ENCODE data around the gene PSMG4.

PSMG4 gene

GRCh38 chr6:3236005-3236404 lies 22.7 kb upstream of the PSMG4 start:
- H3K9me2 ChIP-seq (replicated peaks; ENCODE audit: insufficient read depth, low read length), result no peaks in the 10 kb centered on the region
- H2AFZ ChIP-seq (ENCODE audit: low read depth, low read length, severe bottlenecking), result no peak overlapping the region
- H3K36me3 ChIP-seq (ENCODE audit: low read length), result no peaks in the 10 kb centered on the region
- H3K4me2 ChIP-seq (ENCODE audit: low read depth, low read length, poor library complexity, severe bottlenecking), result no peak overlapping the region
- H3K27me3 ChIP-seq (ENCODE audit: low read length), result no peaks in the 10 kb centered on the region
- H3K9ac ChIP-seq (ENCODE audit: low read length), result no peak overlapping the region
- no peaks in the 10 kb centered on the region for H3K9me3 ChIP-seq (ENCODE audit: insufficient read depth, low read length)
- no peaks in the 10 kb centered on the region for H4K20me1 ChIP-seq (ENCODE audit: low read depth, low read length)
- peaks cover 7% of the 10 kb centered on the region; the same call in 1 of the 2 replicates for H3F3A ChIP-seq (ENCODE audit: insufficient read depth)
- TF ChIP-seq CTCF (IDR thresholded peaks at IDR 0.05; ENCODE audit: insufficient read depth, low read length, poor library complexity, severe bottlenecking), result no peak
- TF ChIP-seq EZH2phosphoT487 (conservative IDR thresholded peaks at IDR 0.05; ENCODE audit: low read length), result no peak
- H3K79me2 ChIP-seq (ENCODE audit: insufficient read depth, low read length), result no peaks in the 10 kb centered on the region
- H3K4me3 ChIP-seq (ENCODE audit: insufficient read depth, low read length, poor library complexity, severe bottlenecking), result no peak overlapping the region
- H3K27ac ChIP-seq (ENCODE audit: low read depth, low read length), result no peak overlapping the region

GRCh38 chr6:3237761-3238662 lies 20.7 kb upstream of the PSMG4 start:
- H3K27me3 ChIP-seq (ENCODE audit: low read length), result no peaks in the 10 kb centered on the region
- H3K4me3 ChIP-seq (ENCODE audit: insufficient read depth, low read length, poor library complexity, severe bottlenecking), result no peak overlapping the region
- H3K4me2 ChIP-seq (ENCODE audit: low read depth, low read length, poor library complexity, severe bottlenecking), result peak overlapping the region; percentile 21
- no peak overlapping the region for H3K9ac ChIP-seq (ENCODE audit: low read length)
- TF ChIP-seq EZH2phosphoT487 (conservative IDR thresholded peaks at IDR 0.05; ENCODE audit: low read length) (no peak), CTCF (IDR thresholded peaks at IDR 0.05; ENCODE audit: insufficient read depth, low read length, poor library complexity, severe bottlenecking) (no peak)
- no peaks in the 10 kb centered on the region for H3K36me3 ChIP-seq (ENCODE audit: low read length)
- H3K27ac ChIP-seq (ENCODE audit: low read depth, low read length), result no peak overlapping the region
- H3K9me2 ChIP-seq (replicated peaks; ENCODE audit: insufficient read depth, low read length), result no peaks in the 10 kb centered on the region
- peaks cover 7% of the 10 kb centered on the region; the same call in 1 of the 2 replicates for H3F3A ChIP-seq (ENCODE audit: insufficient read depth)
- H3K79me2 ChIP-seq (ENCODE audit: insufficient read depth, low read length), result no peaks in the 10 kb centered on the region
- H4K20me1 ChIP-seq (ENCODE audit: low read depth, low read length), result no peaks in the 10 kb centered on the region
- no peaks in the 10 kb centered on the region for H3K9me3 ChIP-seq (ENCODE audit: insufficient read depth, low read length)
- no peak overlapping the region for H2AFZ ChIP-seq (ENCODE audit: low read depth, low read length, severe bottlenecking)

- no peak overlapping the region for H3K4me3 ChIP-seq (ENCODE audit: insufficient read depth, low read length, poor library complexity, severe bottlenecking)
Observed at GRCh38 chr6:3239110-3239830, 19.5 kb upstream of the PSMG4 start.

More at GRCh38 chr6:3239110-3239830, 19.5 kb upstream of the PSMG4 start:
- H3K4me2 ChIP-seq (ENCODE audit: low read depth, low read length, poor library complexity, severe bottlenecking), result no peak overlapping the region
- H3K9me2 ChIP-seq (replicated peaks; ENCODE audit: insufficient read depth, low read length), result no peaks in the 10 kb centered on the region
- H3F3A ChIP-seq (ENCODE audit: insufficient read depth), result peaks cover 3% of the 10 kb centered on the region; the same call in 1 of the 2 replicates
- H2AFZ ChIP-seq (ENCODE audit: low read depth, low read length, severe bottlenecking), result no peak overlapping the region
- TF ChIP-seq CTCF (IDR thresholded peaks at IDR 0.05; ENCODE audit: insufficient read depth, low read length, poor library complexity, severe bottlenecking) (no peak), EZH2phosphoT487 (conservative IDR thresholded peaks at IDR 0.05; ENCODE audit: low read length) (no peak)
- H3K9me3 ChIP-seq (ENCODE audit: insufficient read depth, low read length), result no peaks in the 10 kb centered on the region
- no peaks in the 10 kb centered on the region for H4K20me1 ChIP-seq (ENCODE audit: low read depth, low read length)
- H3K27ac ChIP-seq (ENCODE audit: low read depth, low read length), result no peak overlapping the region
- H3K36me3 ChIP-seq (ENCODE audit: low read length), result no peaks in the 10 kb centered on the region
- no peak overlapping the region for H3K9ac ChIP-seq (ENCODE audit: low read length)
- H3K79me2 ChIP-seq (ENCODE audit: insufficient read depth, low read length), result no peaks in the 10 kb centered on the region
- no peaks in the 10 kb centered on the region for H3K27me3 ChIP-seq (ENCODE audit: low read length)
